ENCODE results near the gene MEIS1.

The MEIS1 gene

GRCh38 chr2:66541646-66542045, 106.7 kb downstream of the MEIS1 start:
- no peak for DNase-seq

GRCh38 chr2:66543257-66543767, 108.4 kb downstream of the MEIS1 start:
- DNase-seq = no peak

- no peak for DNase-seq
These were observed 109.3 kb downstream of the MEIS1 start for GRCh38 chr2:66544258-66544657.

- no peak for DNase-seq
These were observed 110.3 kb downstream of the MEIS1 start for GRCh38 chr2:66545258-66545657.

GRCh38 chr2:66547118-66547517, 112.2 kb downstream of the MEIS1 start:
- DNase-seq = no peak

- DNase-seq = no peak
These were observed 113.0 kb downstream of the MEIS1 start for GRCh38 chr2:66547887-66548286.

- DNase-seq = no peak
These were observed 113.5 kb downstream of the MEIS1 start for GRCh38 chr2:66548422-66548821.

GRCh38 chr2:66550826-66551225, 115.9 kb downstream of the MEIS1 start:
- DNase-seq = no peak

GRCh38 chr2:66553370-66553769, 118.4 kb downstream of the MEIS1 start:
- no peak for DNase-seq

GRCh38 chr2:66555091-66555490, 120.2 kb downstream of the MEIS1 start:
- no peak for DNase-seq

- DNase-seq = no peak
These were observed 120.8 kb downstream of the MEIS1 start for GRCh38 chr2:66555501-66556324.

- no peak for DNase-seq
These were observed 124.7 kb downstream of the MEIS1 start for GRCh38 chr2:66559672-66560071.

GRCh38 chr2:66560683-66561082, 125.8 kb downstream of the MEIS1 start:
- DNase-seq = no peak

GRCh38 chr2:66561645-66562303, 126.8 kb downstream of the MEIS1 start:
- DNase-seq = no peak

- DNase-seq = no peak
These were observed 127.4 kb downstream of the MEIS1 start for GRCh38 chr2:66562304-66562685.

GRCh38 chr2:66563473-66563872, 128.5 kb downstream of the MEIS1 start:
- peak; percentile 18 for DNase-seq

GRCh38 chr2:66565291-66565690, 130.4 kb downstream of the MEIS1 start:
- DNase-seq = no peak

GRCh38 chr2:66566726-66567399, 131.9 kb downstream of the MEIS1 start:
- DNase-seq = no peak

GRCh38 chr2:66567729-66568128, 132.8 kb downstream of the MEIS1 start:
- DNase-seq = no peak

GRCh38 chr2:66568650-66569300, 133.8 kb downstream of the MEIS1 start:
- no peak for DNase-seq

- DNase-seq = peak; percentile 26
These were observed 134.5 kb downstream of the MEIS1 start for GRCh38 chr2:66569321-66569851.

- DNase-seq = no peak
These were observed 135.0 kb downstream of the MEIS1 start for GRCh38 chr2:66569974-66570373.

- DNase-seq = no peak
These were observed 135.5 kb downstream of the MEIS1 start for GRCh38 chr2:66570471-66570870.

All from HCEC 1CT (cell line).